EL (cell line): Measurements from ENCODE around the gene TOMM70.
"Not testable (repeated sequence)": the region's sequence is repeated elsewhere in the genome, so short reads cannot be mapped to it uniquely, and the experiment has no call there.

Source experiments
- DNase-seq: peaks from one replicate; pipeline ENCODE4 v3.0.0-alpha.2; 2016

The TOMM70 gene

GRCh38 chr3:100361897-100362296 lies 39.0 kb downstream of the TOMM70 start:
- no peak for DNase-seq

GRCh38 chr3:100360757-100361496 lies 40.0 kb downstream of the TOMM70 start:
- DNase-seq = no peak

- no peak for DNase-seq
These were observed 41.9 kb downstream of the TOMM70 start for GRCh38 chr3:100359035-100359434.

GRCh38 chr3:100358413-100358812 lies 42.5 kb downstream of the TOMM70 start:
- DNase-seq = no peak

GRCh38 chr3:100354850-100355249 lies 46.0 kb downstream of the TOMM70 start:
- no peak for DNase-seq

GRCh38 chr3:100352296-100353231 lies 48.3 kb downstream of the TOMM70 start:
- no peak for DNase-seq

- not testable (repeated sequence) for DNase-seq
These were observed 49.1 kb downstream of the TOMM70 start for GRCh38 chr3:100351770-100352169.

- DNase-seq = no peak
These were observed 52.2 kb downstream of the TOMM70 start for GRCh38 chr3:100348727-100349126.

- DNase-seq = no peak
These were observed 60.4 kb downstream of the TOMM70 start for GRCh38 chr3:100340527-100340926.

GRCh38 chr3:100339786-100340185 lies 61.1 kb downstream of the TOMM70 start:
- DNase-seq = no peak

GRCh38 chr3:100338911-100339310 lies 62.0 kb downstream of the TOMM70 start:
- no peak for DNase-seq

GRCh38 chr3:100336229-100336628 lies 64.7 kb downstream of the TOMM70 start:
- DNase-seq = not testable (repeated sequence)

- DNase-seq = peak; percentile 9
These were observed 65.5 kb downstream of the TOMM70 start for GRCh38 chr3:100335434-100335833.

GRCh38 chr3:100334488-100335351 lies 66.2 kb downstream of the TOMM70 start, which contains the start of gene NIT2:
NIT2 (plus strand) TSS chr3:100334757; CDS start chr3:100334792, 35 bp downstream.
- DNase-seq = peak; percentile 82

GRCh38 chr3:100333970-100334487 lies 66.9 kb downstream of the TOMM70 start:
- no peak for DNase-seq

- no peak for DNase-seq
These were observed 67.8 kb downstream of the TOMM70 start for GRCh38 chr3:100333051-100333450.

GRCh38 chr3:100331660-100332059 lies 69.2 kb downstream of the TOMM70 start:
- no peak for DNase-seq

- no peak for DNase-seq
These were observed 70.2 kb downstream of the TOMM70 start for GRCh38 chr3:100330651-100331050.

GRCh38 chr3:100329800-100330489 lies 70.9 kb downstream of the TOMM70 start:
- no peak for DNase-seq

- not testable (repeated sequence) for DNase-seq
These were observed 73.5 kb downstream of the TOMM70 start for GRCh38 chr3:100327377-100327776.

- DNase-seq = no peak
These were observed 75.1 kb downstream of the TOMM70 start for GRCh38 chr3:100325827-100326226.

- no peak for DNase-seq
These were observed 76.8 kb downstream of the TOMM70 start for GRCh38 chr3:100324044-100324443.
